Endometrial microvascular endothelial cells (primary cell): ENCODE data around the gene COPS8. TPM values are rescaled to one million over a fixed set of nuclear protein-coding genes. Genes with fewer than 3 reads are reported as not detected.

ENCODE experiments used
- in situ Hi-C: cut with HindIII; loops from 2 replicates; pipeline ENCODE4 v1.10.0; 2017; ENCODE audit warnings: low sequenced_read_pairs, low pct_unique_long_range_greater_than_20kb; ENCODE audit errors: inconsistent ontology term
- total RNA-seq: library from RNA; depleted of rRNA; stranded (reverse); fragments of >200 nt; gene quantifications from one replicate; pipeline ENCODE4 v1.2.3, GENCODE V29; 2015; ENCODE audit errors: inconsistent ontology term

COPS8 gene
- total RNA-seq, 1 donor from 2014 or later: 240 TPM

DNA sequence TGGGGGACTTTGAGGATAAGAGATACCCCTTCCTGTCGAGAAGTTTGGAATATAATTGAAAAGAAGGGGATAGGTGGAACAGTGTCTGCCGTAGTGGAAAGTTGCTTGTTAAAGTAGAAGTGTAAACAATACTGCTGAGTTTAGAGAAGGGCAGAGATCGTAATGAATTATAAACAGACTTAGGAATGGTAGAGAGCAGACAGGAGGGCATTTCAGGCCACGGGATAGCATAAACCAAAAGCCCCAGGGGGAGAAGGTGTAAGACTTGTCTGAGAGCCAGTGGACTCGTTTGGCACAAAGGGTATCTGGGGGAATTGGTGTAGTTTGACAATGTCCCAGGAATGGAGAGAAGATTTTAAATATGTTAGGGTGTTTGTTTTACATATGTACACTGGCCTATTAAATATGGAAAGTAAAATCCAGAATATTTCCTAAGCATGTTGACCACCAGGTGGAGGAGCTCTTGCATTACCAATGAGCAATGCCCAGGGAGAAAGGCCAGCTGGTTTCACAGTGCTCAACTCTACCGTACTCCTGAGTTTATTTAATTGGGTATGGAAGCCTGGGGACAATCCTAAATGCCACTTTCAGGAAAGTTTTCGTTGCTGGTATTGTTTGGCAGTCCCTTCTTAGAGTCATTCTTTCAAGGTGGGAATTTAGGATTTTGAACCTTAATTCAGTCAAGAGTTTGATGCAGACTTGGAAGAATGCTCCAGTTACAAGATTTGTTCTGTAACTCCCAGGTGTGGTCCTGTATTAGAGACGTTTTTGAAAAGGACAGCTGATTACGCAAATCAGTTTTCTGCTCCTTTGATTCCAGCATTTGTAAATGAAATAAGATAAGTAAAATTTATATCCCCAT is 7.5 kb downstream of the COPS8 start:
- in situ Hi-C loops: no loop called here

DNA sequence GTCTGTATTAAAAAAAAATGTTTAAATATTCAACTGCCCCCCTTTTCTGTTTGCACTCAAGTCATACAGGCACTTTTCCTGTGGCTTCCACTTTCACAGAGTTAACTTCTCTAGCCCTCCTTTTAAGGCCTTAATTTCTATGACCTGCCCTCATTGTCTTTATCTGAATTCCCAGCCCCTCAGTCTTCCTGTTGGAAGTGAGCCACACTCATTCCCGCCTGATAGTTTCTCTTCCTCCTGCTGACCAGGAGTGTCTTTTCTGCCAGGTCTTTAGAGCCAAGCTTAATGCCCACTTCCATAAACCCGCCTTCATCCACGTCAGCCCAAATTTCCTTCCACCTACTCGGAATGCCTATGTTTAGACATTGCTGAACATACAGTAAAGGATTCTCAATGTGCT is 10.5 kb downstream of the COPS8 start:
- in situ Hi-C loops: no loop called here

DNA sequence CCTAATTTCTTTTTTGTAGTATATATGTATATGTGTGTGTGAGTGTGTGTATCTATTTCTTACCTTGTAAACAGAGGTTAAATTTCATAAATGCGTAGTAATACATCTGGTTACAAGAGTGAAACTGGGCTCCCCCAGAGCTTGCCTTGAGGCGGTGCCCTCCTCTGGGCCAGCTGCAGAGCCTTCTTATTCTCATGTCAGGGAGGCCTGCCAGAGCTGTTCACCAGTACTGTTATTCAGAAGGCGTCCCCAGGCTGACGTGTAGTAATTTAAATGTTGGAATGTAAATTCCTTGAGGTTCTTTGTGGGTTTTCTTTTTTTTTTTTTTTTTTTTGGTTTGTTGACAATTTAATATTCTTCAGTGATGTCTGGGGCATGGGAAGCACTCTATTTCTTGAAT is 11.2 kb downstream of the COPS8 start:
- in situ Hi-C loops: no loop called here

DNA sequence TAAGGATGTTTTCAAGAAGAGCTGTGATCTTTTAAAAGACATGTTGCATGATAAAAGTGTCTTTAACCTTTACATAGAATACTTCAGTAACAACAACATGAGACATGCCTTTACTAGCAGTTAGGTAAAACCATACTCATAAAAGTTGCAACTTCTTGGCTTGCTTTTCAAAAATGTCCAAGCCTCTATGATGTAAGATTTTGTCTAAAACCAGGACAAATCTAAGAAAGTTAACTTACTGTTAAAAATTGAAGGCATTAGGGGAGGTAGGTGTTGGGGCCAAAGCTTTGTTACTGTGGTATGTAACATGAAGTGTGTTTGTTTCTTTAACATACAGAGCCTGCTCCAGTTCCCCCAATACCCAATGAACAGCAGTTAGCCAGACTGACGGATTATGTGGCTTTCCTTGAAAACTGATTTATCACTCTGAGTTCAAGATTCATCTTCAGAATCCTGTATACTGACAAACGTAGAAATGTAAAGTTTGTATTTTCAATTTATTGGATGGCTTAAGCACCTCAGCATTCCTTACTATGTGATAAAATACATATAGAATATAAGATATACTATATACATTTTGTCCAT is 11.7 kb downstream of the COPS8 start:
- in situ Hi-C loops: no loop called here

DNA sequence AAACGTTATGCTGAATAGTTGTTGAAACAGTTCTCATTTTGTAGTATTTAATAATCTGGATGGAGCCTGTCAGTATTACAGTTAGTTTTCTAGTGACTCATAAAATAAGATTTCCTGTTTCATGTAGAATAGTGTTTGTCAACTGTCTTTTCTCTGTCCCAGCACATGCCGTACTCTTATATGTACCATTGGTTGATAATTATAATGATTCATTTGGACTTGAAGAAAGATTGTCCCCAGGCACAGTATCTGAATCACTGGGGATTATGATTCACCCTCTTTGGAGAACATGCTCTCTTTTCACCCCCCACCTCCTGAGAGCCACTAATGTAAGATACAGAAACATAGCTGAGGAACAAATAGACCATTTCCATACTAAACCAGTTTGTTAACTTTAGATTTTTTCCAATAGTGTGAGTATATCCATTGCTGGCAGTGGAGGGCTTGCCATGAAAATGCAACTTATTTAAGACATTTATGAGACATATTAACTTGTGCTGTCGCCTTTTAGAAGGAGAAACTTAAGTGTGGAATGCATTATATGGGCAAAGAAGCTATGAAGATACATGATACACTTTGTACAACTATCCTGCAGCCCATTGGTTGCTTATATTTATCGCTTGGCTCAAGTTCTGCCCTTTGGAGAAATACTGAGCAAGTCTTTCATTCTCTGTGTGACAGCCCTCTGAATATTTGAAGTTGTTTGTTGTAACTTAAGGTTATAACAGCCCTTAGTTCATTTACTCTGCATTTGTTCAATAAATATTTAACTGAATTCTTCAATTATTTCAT is 12.4 kb downstream of the COPS8 start:
- in situ Hi-C loops: no loop called here

DNA sequence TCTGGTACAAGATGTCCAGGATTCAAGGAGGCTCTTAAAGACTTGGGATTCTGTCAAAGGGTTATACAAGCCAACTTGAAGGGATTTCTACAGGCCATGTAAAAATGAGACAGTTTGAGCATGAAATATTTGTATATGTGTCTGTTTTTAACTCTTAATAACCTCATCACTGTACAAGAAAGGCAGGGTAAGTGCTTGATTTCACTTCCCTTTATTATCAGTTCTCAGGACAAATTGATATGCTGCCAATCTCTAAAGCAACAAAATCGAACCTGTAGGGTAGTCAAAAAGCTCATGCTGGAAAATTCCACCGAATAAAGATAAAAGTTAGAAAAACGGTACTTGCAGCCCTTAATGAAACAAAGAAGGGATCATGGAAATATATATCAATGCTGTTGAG is 14.1 kb downstream of the COPS8 start:
- in situ Hi-C loops: no loop called here

DNA sequence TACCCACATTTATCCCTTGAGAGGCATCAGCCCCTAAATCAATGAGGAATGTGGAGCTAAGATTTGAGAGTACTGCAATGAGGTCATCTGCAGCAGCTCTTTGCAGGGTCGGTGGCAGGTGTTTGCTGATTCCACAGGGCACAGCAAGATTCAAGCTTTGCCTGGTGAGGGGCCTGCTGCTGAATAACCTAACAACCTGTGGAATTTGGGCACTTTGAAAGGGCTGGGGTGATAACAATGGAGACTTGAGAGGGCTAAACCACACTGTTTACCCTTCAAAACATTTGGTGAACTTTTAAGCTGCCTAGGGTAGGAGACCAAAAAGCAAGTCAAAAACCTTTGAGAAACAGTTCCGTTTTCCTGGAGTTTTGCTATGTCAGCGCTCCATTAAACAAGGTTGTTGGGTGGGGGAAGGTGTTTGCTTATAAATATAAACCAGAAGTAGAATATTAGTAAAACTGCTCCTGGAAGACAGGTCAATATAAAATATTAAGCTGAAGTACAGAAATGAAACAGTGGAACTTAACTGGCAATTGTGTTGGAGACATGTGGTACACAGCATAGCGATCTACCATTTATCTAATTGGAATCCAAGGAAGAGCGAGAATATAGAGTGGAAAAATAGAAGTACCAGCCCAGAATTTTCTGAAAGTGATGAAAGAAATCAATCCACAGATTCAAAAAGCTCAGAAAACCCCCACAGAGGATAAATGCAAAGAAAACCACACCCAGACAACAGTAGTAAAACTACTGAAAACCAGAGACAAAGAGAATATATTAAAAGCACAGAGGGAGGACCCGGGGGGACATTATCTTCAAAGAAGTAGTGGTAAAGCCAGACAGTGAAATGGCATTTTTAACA is 15.7 kb downstream of the COPS8 start:
- in situ Hi-C loops: no loop called here

DNA sequence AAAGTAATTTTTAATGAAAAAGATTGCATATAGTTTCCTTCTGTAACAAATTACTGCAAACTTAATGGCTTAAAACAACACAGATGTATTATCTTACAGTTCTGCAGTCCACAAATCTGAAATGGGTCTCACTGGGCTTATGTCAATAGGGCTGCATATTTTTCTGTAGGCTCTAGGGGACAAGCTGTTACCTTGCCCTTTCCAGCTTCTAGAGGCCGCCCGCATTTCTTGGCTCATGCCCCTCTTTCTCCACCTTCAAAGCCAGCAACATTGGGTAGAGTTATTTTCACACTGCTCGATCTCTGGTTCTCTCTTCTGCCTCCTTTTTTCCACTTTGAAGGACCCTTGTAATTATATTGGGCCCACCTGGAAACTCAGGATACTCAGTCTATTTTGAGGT is 16.7 kb downstream of the COPS8 start:
- in situ Hi-C loops: no loop called here

DNA sequence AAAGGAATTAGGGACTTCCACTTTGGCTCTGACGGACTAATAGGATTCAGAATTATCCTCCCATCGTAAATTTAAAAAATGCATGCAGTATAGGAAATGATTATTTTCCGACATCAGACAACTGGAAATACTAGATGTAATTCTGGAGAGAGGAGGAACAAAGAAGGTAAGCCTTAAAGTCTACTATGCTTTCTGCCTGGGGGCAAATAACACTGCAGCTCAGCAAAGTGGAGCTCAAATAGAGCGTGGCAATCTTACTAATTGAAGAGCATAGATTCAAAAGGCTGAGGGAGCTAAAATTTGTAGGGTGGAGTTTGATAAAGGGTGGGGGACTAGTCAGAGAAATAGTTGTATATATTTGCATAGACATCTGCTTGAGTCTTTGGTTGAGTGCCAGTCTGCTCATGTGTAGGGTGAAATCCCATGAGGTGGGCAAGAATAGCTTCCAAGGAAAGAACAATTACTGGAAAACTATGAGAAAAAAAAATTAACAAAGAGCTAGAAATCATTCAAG is 23.8 kb downstream of the COPS8 start:
- in situ Hi-C loops: no loop called here

DNA sequence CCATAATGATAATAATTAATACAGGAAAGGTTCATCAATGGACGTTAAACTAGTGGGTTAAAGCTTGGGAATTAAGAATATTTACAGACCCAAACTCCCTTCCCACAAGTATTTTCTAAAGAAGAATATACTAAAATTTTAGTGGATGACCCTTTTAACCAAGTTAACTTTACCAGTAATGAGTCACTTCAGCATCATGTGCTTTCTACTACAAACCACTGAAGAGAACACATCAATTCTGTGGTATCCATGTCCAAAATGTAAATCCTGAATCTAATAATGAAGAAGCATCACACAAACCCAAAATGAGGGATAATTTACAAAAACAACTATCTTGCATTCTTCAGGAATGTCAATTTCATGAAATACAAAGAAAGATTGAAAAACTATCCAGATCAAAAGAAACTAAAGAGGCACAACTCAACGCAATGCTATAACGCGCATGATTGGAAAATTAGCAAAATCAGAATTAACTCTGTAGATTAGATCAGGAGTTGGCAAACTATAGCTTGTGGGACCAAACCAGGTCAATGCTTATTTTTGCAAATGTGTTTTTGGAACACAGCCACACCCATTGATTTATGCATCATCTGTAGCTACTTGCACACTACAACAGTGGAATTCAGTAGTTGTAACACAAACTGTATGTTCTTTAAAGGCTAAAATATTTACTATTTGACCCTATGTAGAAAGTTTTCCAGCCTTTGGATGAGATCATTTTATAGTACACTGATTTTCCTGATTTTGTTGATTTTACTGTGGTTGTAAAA is 27.5 kb downstream of the COPS8 start:
- in situ Hi-C loops: no loop called here

DNA sequence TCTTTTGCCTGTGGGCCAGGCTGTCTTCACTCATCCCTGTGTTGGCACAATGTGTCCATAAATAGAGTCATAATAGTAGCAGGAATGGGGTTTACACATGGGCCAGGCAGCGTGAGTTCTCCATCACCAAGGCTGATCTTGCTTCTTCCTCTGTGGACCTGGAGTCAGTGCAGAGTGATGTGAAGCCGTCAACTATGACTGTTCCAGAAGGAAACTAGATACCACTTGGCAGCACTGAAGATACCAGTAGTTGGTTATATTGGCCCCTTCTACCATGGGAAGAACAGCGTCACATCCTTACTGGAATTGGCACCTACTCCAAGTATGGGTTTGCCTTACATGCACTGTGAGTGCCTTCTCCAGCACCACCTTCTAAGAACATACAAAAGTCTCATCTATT is 30.2 kb downstream of the COPS8 start:
- in situ Hi-C loops: no loop called here

DNA sequence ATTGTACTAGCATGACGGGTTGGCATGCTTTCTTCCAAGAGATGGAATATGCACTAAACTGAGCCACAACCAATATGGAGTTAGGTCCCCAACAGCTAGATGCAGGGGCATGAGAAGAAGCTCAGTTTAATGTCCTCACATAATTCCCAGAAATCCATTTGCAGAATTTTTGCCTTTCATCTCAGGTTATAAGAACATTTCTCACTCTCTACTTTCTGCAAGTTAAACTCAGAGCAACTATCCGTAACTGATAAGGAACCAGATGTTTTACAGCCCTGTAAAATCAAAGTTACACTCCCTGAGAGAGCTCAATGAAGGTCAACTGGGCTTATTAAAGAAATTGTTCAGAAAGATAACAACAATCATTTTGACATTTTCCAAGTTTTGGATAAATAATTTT is 30.7 kb downstream of the COPS8 start:
- in situ Hi-C loops: no loop called here

DNA sequence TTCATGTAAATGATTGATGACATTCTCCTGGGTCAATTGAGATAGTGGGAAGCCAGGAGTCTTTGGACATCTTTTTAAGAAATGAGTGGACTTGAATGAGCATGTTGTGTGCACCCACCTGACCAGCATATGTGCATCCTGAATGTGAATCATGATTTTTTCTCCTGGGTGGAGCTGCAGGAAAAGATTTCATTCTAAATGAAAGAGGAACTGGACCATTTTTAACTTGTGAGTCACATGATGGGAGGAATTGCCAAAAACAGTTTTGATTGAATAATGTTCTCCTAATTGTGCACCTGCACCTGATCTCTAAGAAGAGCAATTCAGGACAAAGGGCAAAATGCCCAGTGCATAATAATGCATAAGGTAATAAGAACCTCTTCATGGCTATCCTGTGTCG is 32.3 kb downstream of the COPS8 start:
- in situ Hi-C loops: no loop called here

DNA sequence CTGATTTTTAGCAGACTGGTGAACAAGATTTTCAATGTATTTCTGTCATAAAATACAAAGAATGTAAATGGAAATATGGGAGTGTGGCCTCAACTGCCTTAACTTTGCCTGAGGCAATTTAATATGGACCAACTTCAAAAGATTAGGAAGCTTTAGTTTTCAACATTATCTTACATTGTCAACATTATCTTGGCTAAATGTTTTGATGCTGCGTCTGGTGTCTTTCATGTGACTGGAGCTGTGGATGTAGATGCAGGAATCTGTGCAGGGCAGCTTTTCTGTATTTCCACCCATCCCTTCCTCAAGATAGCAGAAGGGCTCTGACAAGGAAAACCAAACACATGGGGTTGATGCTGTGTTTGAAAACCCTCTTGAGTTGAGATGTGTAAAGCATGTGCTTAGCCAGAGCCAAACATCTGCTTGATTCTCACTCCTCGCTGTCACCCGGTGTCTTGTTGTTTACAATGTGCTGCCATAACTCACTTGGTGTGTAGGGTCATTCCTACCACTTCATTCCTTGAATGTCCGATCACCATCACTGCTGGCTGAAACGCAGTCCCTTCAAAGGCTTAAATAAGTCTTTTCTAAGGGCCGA is 33.0 kb downstream of the COPS8 start:
- in situ Hi-C loops: no loop called here

DNA sequence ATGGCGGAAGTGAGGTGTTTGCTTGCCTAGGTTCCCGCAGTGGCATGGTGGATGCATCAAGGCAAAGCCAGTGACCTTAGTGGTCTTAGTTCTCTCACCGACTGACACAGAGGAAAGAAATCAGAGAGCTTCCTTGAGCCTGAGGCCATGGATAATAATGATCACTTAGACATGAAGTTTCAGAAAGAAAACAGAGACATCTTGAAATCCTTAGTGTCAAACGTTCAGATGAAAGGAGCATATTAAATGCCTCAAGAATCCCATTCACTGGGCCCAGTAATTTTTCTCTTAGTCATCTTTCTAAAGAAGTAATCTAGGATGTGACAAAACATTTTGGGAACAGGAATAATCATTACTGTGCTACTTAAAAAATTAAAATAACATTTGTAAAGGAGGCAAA is 35.2 kb downstream of the COPS8 start:
- in situ Hi-C loops: no loop called here

DNA sequence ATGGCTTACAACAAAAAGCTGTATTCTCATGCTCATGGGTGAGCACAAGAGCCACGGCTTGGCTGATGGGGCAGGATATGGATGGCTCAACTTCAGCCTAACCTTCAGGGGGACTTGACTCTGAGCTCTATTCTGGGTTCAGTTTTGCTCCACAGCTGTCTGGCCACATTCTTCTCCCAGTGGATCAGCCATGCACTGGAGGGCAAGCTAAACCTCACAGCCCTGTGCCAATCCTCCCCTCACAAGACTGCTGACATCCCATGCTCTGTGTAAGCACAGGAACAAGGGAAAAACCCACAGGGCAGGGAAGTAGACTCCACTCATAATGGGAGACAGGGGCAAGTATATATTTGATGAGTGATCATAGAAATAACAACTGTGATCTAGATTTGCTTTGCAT is 35.6 kb downstream of the COPS8 start:
- in situ Hi-C loops: no loop called here

DNA sequence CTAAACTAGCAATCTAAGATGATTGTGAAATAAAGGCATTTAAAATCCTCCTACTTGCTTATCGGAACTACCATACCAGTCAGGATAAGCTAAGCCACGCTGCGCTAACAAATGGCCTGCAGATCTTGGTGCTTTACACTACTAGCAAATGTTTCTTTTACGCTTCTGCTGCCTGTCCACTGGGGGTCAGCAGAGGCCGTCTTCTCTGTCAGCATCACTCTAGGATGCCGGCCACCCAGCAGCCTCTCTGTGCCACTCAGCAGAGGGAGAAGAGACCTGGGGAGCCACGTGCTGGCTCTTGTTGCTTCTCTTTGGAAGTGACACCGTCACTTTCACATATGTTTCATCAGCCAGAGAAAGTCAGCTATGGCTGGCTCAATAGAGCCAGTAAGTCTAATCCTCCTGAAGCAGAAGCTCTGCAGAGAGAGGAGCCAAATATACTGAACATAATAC is 36.6 kb downstream of the COPS8 start:
- in situ Hi-C loops: no loop called here

DNA sequence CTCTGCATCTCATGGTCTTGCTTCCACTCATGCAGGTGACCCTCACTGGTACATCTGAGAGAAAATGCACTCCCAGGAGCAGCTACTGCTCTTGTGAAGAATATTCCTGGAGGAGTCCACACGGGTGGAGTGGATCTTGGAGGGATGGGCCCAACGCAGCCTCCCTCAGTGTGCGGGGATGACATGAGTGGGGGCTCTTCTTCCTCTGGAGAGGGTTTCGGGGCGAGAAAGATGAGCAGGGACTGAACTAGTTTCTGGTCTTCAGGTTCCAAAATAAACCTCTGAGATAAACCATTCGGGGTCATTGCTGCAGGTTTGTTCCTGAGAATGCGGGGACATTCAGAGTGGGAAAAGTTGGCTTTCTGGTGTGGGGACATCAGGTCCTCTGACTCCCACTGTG is 39.1 kb downstream of the COPS8 start:
- in situ Hi-C loops: no loop called here
